Measurements from ENCODE around the gene AHNAK.

Gene AHNAK

GRCh38 chr11:62402960-62403730 lies 143.5 kb downstream of the AHNAK start:
- Histone ChIP-seq H2AFZ (ENCODE audit: low read depth, low read length) (no peak overlapping the region), H3K9me3 (ENCODE audit: low read length) (no peaks in the 10 kb centered on the region), H3K4me3 (ENCODE audit: low read length) (no peak overlapping the region), H3K27me3 (ENCODE audit: insufficient read depth, low read length) (peaks cover 9% of the 10 kb centered on the region), H3K36me3 (ENCODE audit: insufficient read depth, low read length) (no peaks in the 10 kb centered on the region), H3K4me1 (ENCODE audit: insufficient read depth, low read length) (peaks cover 6% of the 10 kb centered on the region)

DNA sequence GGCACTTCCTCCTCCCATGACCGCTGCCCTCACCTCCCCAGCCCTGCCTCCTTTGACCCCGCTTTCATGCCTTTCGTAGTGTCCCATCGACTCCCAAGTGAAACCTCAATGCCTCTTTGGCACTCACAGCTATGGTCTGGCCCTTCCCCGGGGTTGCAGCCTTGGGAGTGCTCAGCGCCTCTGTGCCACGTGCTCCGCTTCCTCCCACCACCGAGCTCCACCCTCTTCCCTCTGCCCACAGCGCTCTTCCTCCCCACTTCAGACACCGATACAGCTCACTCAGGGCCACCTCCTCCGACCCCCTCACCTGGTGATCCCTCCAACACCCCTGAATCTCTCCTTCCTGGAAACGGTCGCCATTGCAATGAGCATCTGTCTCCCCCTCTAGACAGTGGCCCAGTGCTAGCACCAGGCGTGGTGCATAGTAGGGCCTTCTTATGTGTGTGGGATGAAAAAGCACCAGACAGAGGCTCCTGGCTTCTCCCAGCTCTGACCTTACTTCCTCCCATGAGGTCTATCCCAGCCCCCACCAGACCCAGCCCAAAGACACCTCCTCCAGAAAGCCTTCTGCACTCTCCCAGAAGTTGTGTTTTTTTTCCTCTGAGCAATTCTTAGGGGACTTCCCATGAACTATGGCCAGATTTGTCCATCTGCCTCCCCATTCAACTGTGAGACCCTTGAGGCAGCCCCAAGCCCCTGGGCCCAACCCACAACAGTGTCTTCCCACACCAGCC lies 144.2 kb downstream of the AHNAK start:
- H3K9me3 ChIP-seq (ENCODE audit: low read length): no peaks in the 10 kb centered on the region
- H3K36me3 ChIP-seq (ENCODE audit: insufficient read depth, low read length): no peaks in the 10 kb centered on the region
- H2AFZ ChIP-seq (ENCODE audit: low read depth, low read length): no peak overlapping the region
- peaks cover 6% of the 10 kb centered on the region for H3K4me1 ChIP-seq (ENCODE audit: insufficient read depth, low read length)
- H3K27me3 ChIP-seq (ENCODE audit: insufficient read depth, low read length): peaks cover 9% of the 10 kb centered on the region
- H3K4me3 ChIP-seq (ENCODE audit: low read length): no peak overlapping the region

- Histone ChIP-seq H3K27me3 (ENCODE audit: insufficient read depth, low read length) (peaks cover 9% of the 10 kb centered on the region), H3K4me3 (ENCODE audit: low read length) (no peak overlapping the region), H3K4me1 (ENCODE audit: insufficient read depth, low read length) (peaks cover 6% of the 10 kb centered on the region), H2AFZ (ENCODE audit: low read depth, low read length) (no peak overlapping the region), H3K9me3 (ENCODE audit: low read length) (no peaks in the 10 kb centered on the region), H3K36me3 (ENCODE audit: insufficient read depth, low read length) (no peaks in the 10 kb centered on the region)
Measured at GRCh38 chr11:62401811-62402210, 144.8 kb downstream of the AHNAK start.

GRCh38 chr11:62401356-62401755 lies 145.2 kb downstream of the AHNAK start:
- no peaks in the 10 kb centered on the region for H3K36me3 ChIP-seq (ENCODE audit: insufficient read depth, low read length)
- H3K27me3 ChIP-seq (ENCODE audit: insufficient read depth, low read length): peaks cover 9% of the 10 kb centered on the region
- no peak overlapping the region for H3K4me3 ChIP-seq (ENCODE audit: low read length)
- no peak overlapping the region for H2AFZ ChIP-seq (ENCODE audit: low read depth, low read length)
- no peaks in the 10 kb centered on the region for H3K9me3 ChIP-seq (ENCODE audit: low read length)
- peaks cover 6% of the 10 kb centered on the region for H3K4me1 ChIP-seq (ENCODE audit: insufficient read depth, low read length)

GRCh38 chr11:62400760-62401159 lies 145.8 kb downstream of the AHNAK start:
- Histone ChIP-seq H3K4me1 (ENCODE audit: insufficient read depth, low read length) (peaks cover 6% of the 10 kb centered on the region), H3K4me3 (ENCODE audit: low read length) (no peak overlapping the region), H3K9me3 (ENCODE audit: low read length) (no peaks in the 10 kb centered on the region), H2AFZ (ENCODE audit: low read depth, low read length) (no peak overlapping the region), H3K27me3 (ENCODE audit: insufficient read depth, low read length) (peaks cover 9% of the 10 kb centered on the region), H3K36me3 (ENCODE audit: insufficient read depth, low read length) (no peaks in the 10 kb centered on the region)

- Histone ChIP-seq H3K4me1 (ENCODE audit: insufficient read depth, low read length) (peaks cover 7% of the 10 kb centered on the region), H3K9me3 (ENCODE audit: low read length) (no peaks in the 10 kb centered on the region), H2AFZ (ENCODE audit: low read depth, low read length) (no peak overlapping the region), H3K4me3 (ENCODE audit: low read length) (no peak overlapping the region), H3K27me3 (ENCODE audit: insufficient read depth, low read length) (peaks cover 9% of the 10 kb centered on the region), H3K36me3 (ENCODE audit: insufficient read depth, low read length) (no peaks in the 10 kb centered on the region)
Measured at GRCh38 chr11:62400281-62400680, 146.3 kb downstream of the AHNAK start.

GRCh38 chr11:62399878-62400266 lies 146.7 kb downstream of the AHNAK start:
- Histone ChIP-seq H3K36me3 (ENCODE audit: insufficient read depth, low read length) (no peaks in the 10 kb centered on the region), H3K27me3 (ENCODE audit: insufficient read depth, low read length) (peaks cover 9% of the 10 kb centered on the region), H3K9me3 (ENCODE audit: low read length) (no peaks in the 10 kb centered on the region), H2AFZ (ENCODE audit: low read depth, low read length) (no peak overlapping the region), H3K4me3 (ENCODE audit: low read length) (no peak overlapping the region), H3K4me1 (ENCODE audit: insufficient read depth, low read length) (peaks cover 10% of the 10 kb centered on the region)

DNA sequence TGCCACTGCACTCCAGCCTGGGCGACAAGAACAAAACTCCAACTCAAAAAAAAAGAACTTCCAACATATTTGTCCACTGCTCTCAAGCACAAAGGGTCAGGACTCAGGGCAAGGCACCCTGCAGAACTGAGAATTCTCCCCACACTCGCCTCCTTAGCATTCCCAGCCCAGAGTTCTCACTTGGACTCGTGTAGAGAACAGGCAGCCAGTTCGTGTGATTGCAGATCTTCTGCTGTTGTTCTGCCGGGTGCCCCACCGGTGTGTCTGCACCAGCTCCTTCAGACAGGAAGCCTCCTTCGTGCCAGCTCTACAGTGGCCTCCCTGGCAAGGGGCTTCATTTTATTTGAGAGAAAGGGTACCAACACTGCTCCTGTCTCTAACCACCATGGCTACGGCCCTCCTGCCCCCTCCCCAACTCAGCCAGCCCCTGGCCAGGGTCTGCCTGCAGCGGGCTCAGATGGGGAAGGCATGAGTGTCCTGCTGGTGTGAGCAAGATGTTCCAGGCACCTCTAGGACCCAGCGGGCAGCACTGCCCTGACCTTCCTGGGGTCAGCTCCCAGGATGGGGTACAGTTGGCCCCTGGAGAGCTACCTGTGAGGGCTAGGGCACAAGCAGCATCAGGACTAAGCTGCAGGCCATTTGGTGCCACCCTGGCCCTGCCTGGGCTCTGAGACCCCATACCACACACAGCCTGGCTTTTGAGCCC lies 147.3 kb downstream of the AHNAK start:
- no peak overlapping the region for H2AFZ ChIP-seq (ENCODE audit: low read depth, low read length)
- peaks cover 10% of the 10 kb centered on the region for H3K4me1 ChIP-seq (ENCODE audit: insufficient read depth, low read length)
- no peaks in the 10 kb centered on the region for H3K9me3 ChIP-seq (ENCODE audit: low read length)
- no peak overlapping the region for H3K4me3 ChIP-seq (ENCODE audit: low read length)
- peaks cover 4% of the 10 kb centered on the region for H3K27me3 ChIP-seq (ENCODE audit: insufficient read depth, low read length)
- no peaks in the 10 kb centered on the region for H3K36me3 ChIP-seq (ENCODE audit: insufficient read depth, low read length)

GRCh38 chr11:62398011-62398994 lies 148.3 kb downstream of the AHNAK start:
- Histone ChIP-seq H3K4me1 (ENCODE audit: insufficient read depth, low read length) (peaks cover 10% of the 10 kb centered on the region), H3K36me3 (ENCODE audit: insufficient read depth, low read length) (no peaks in the 10 kb centered on the region), H3K27me3 (ENCODE audit: insufficient read depth, low read length) (no peaks in the 10 kb centered on the region)

GRCh38 chr11:62395885-62396551 lies 150.6 kb downstream of the AHNAK start:
- peaks cover 6% of the 10 kb centered on the region for H3K4me1 ChIP-seq (ENCODE audit: insufficient read depth, low read length)
- no peak overlapping the region for H2AFZ ChIP-seq (ENCODE audit: low read depth, low read length)
- H3K36me3 ChIP-seq (ENCODE audit: insufficient read depth, low read length): no peaks in the 10 kb centered on the region
- no peaks in the 10 kb centered on the region for H3K9me3 ChIP-seq (ENCODE audit: low read length)
- no peak overlapping the region for H3K4me3 ChIP-seq (ENCODE audit: low read length)
- no peaks in the 10 kb centered on the region for H3K27me3 ChIP-seq (ENCODE audit: insufficient read depth, low read length)

More at GRCh38 chr11:62398011-62398994, 148.3 kb downstream of the AHNAK start:
- Histone ChIP-seq H3K9me3 (ENCODE audit: low read length) (no peaks in the 10 kb centered on the region), H2AFZ (ENCODE audit: low read depth, low read length) (no peak overlapping the region), H3K4me3 (ENCODE audit: low read length) (no peak overlapping the region)

DNA sequence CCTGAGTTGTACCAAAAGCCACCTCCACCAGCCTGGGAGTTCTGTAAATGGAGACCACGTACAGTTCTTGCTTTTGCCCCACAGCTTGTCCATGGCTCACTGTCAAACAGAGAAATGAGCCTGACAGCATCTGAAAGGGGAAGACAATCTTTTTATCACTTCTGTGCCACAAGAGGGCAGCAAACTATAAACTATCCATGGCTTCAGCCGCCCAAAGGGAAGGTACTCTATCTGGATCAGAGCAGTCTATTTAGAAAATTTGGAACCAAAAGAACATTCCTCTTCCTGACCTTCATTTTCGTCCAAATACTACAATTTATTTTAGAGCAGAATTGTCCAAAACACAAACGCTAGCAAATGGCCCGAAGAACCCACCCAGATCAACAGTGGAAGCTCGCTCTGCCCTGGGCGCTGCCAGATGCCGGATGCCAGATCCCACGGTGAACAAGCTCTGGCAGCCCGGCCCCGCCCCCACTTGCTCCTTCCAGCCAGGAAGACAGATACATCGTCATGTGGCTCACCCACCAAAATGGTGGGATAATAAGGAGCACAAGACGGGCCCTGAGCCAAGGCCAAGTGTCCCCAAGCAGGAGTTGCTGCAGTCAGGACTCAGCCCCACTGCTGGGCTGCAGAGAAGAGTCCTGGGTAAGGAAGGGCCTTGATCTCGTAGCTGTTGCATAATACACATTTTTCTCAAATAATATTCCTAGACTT lies 151.6 kb downstream of the AHNAK start:
- peak overlapping the region; percentile 12 for H2AFZ ChIP-seq (ENCODE audit: low read depth, low read length)
- H3K36me3 ChIP-seq (ENCODE audit: insufficient read depth, low read length): no peaks in the 10 kb centered on the region
- no peaks in the 10 kb centered on the region for H3K27me3 ChIP-seq (ENCODE audit: insufficient read depth, low read length)
- H3K4me1 ChIP-seq (ENCODE audit: insufficient read depth, low read length): peaks cover 4% of the 10 kb centered on the region
- no peaks in the 10 kb centered on the region for H3K9me3 ChIP-seq (ENCODE audit: low read length)
- no peak overlapping the region for H3K4me3 ChIP-seq (ENCODE audit: low read length)
